Mesenchymal stem cell (in vitro differentiated cells and primary cell): ENCODE results near the gene GRM2.

ENCODE experiments used
- DNase-seq: peaks from one replicate; pipeline ENCODE4 v3.0.0-alpha.2; 2013
- H2AFZ ChIP-seq: one replicate; pipeline ENCODE4 v1.6.1; 2013; ENCODE audit warnings: low read depth, mild to moderate bottlenecking, control low read depth, inconsistent platforms, low read length, moderate library complexity
- H2AK5ac ChIP-seq: 2 replicates; pipeline ENCODE4 v1.6.1; 2013; ENCODE audit warnings: low read length, moderate library complexity, mild to moderate bottlenecking, inconsistent platforms; ENCODE audit not compliant: severe bottlenecking
- H2BK120ac ChIP-seq: one replicate; pipeline ENCODE4 v1.6.1; 2013; ENCODE audit warnings: low read depth, mild to moderate bottlenecking, inconsistent platforms, low read length, moderate library complexity
- H2BK12ac ChIP-seq, 2 experiments: one replicate each; pipeline ENCODE4 v1.6.1; 2013; ENCODE audit warnings: inconsistent platforms in 2 of 2, low read length in 2 of 2, mild to moderate bottlenecking in 2 of 2, moderate library complexity in 2 of 2, control low read depth in 1 of 2
- H2BK15ac ChIP-seq: one replicate; pipeline ENCODE4 v1.6.1; 2013; ENCODE audit warnings: mild to moderate bottlenecking, low read depth, inconsistent platforms; ENCODE audit not compliant: poor library complexity, severe bottlenecking
- H2BK5ac ChIP-seq: 2 replicates; pipeline ENCODE4 v1.6.1; 2013; ENCODE audit warnings: low read depth, mild to moderate bottlenecking, low read length, control low read depth, inconsistent platforms; ENCODE audit not compliant: poor library complexity, severe bottlenecking
- H3K14ac ChIP-seq, 2 experiments: one replicate each; pipeline ENCODE4 v1.6.1; 2013; ENCODE audit warnings: inconsistent platforms in 2 of 2, low read length in 2 of 2, control low read depth in 1 of 2, mild to moderate bottlenecking in 1 of 2, moderate library complexity in 1 of 2
- H3K18ac ChIP-seq, 2 experiments: one replicate each; pipeline ENCODE4 v1.6.1; 2013; ENCODE audit warnings: inconsistent platforms in 2 of 2, low read length in 2 of 2, control low read depth in 1 of 2, low read depth in 1 of 2, mild to moderate bottlenecking in 1 of 2
- H3K23ac ChIP-seq, 2 experiments: one replicate each; pipeline ENCODE4 v1.6.1; 2013; ENCODE audit warnings: inconsistent platforms in 2 of 2, low read length in 2 of 2, mild to moderate bottlenecking in 2 of 2, moderate library complexity in 2 of 2, control low read depth in 1 of 2
- H3K27ac ChIP-seq: 2 replicates; pipeline ENCODE4 v1.5.1; 2013; ENCODE audit warnings: mild to moderate bottlenecking, moderate library complexity, low read length, control low read depth, inconsistent platforms; ENCODE audit not compliant: poor library complexity, severe bottlenecking
- H3K27me3 ChIP-seq, 2 experiments: 2 replicates each; pipeline versions ENCODE4 v1.6.1 to v1.7.0; 2013; ENCODE audit warnings: low read length in 2 of 2, mild to moderate bottlenecking in 2 of 2, moderate library complexity in 2 of 2, control low read depth in 1 of 2, inconsistent platforms in 1 of 2; ENCODE audit not compliant: control insufficient read depth in 1 of 2, insufficient read depth in 1 of 2
- H3K36me3 ChIP-seq, 2 experiments: 2 replicates each; pipeline versions ENCODE4 v1.6.1 to v1.7.0; 2013; ENCODE audit warnings: low read length in 2 of 2, control low read depth in 1 of 2, inconsistent platforms in 1 of 2, low read depth in 1 of 2, mild to moderate bottlenecking in 1 of 2; ENCODE audit not compliant: insufficient read depth in 2 of 2, control insufficient read depth in 1 of 2
- H3K4ac ChIP-seq, 2 experiments: one replicate each; pipeline ENCODE4 v1.6.1; 2013; ENCODE audit warnings: inconsistent platforms in 2 of 2, low read length in 2 of 2, mild to moderate bottlenecking in 2 of 2, moderate library complexity in 2 of 2, control low read depth in 1 of 2, low read depth in 1 of 2
- H3K4me1 ChIP-seq: 2 replicates; pipeline ENCODE4 v1.6.1; 2013; ENCODE audit warnings: low read depth, low read length, control low read depth; ENCODE audit not compliant: control insufficient read depth, insufficient read depth
- H3K4me2 ChIP-seq: 2 replicates; pipeline ENCODE4 v1.6.1; 2013; ENCODE audit warnings: low read length, mild to moderate bottlenecking, inconsistent platforms; ENCODE audit not compliant: poor library complexity, severe bottlenecking
- H3K4me3 ChIP-seq, 2 experiments: 2 replicates each; pipeline versions ENCODE4 v1.5.1 to v1.7.0; 2013; ENCODE audit warnings: low read length in 2 of 2, mild to moderate bottlenecking in 2 of 2, control low read depth in 1 of 2, low read depth in 1 of 2; ENCODE audit not compliant: insufficient read depth in 1 of 2
- H3K79me1 ChIP-seq: replicated peaks from 2 replicates; pipeline ENCODE4 v1.6.1; 2013; ENCODE audit warnings: mild to moderate bottlenecking, control low read depth, low read length, inconsistent platforms; ENCODE audit not compliant: poor library complexity, severe bottlenecking
- H3K9ac ChIP-seq: 2 replicates; pipeline ENCODE4 v1.7.0; 2013; ENCODE audit warnings: mild to moderate bottlenecking, low read length, moderate library complexity
- H3K9me3 ChIP-seq: 2 replicates; pipeline ENCODE4 v1.7.0; 2013; ENCODE audit warnings: mild to moderate bottlenecking, low read length; ENCODE audit not compliant: control insufficient read depth
- H4K8ac ChIP-seq: one replicate; pipeline ENCODE4 v1.6.1; 2013; ENCODE audit warnings: inconsistent platforms, mild to moderate bottlenecking, low read length, moderate library complexity
- H4K91ac ChIP-seq: one replicate; pipeline ENCODE4 v1.6.1; 2013; ENCODE audit warnings: mild to moderate bottlenecking, low read length, inconsistent platforms
- WGBS: methylation state at CpG from one replicate; pipeline ENCODE4 v1.1.7; 2013; ENCODE audit warnings: mixed read lengths; 5-methylcytosine and 5-hydroxymethylcytosine counted together

GRM2 gene

GRCh38 chr3:51668756-51669155 is 38.1 kb upstream of the GRM2 start:
- peaks cover 19 to 21% of the 10 kb centered on the region in 2 experiments for H3K36me3 ChIP-seq
- no peak overlapping the region for H3K18ac ChIP-seq
- no peak overlapping the region for H3K27ac ChIP-seq
- no peak overlapping the region for H2AK5ac ChIP-seq
- no peak overlapping the region for H3K4ac ChIP-seq
- H4K91ac ChIP-seq, result no peak overlapping the region
- DNase-seq, result peak; percentile 27
- 97% methylated on average over 1 of the region's 1 CpG for WGBS
- H3K4me3 ChIP-seq, result no peak overlapping the region
- no peak overlapping the region for H2AFZ ChIP-seq
- no peak overlapping the region for H3K23ac ChIP-seq
- no peak overlapping the region for H3K4me2 ChIP-seq
- H4K8ac ChIP-seq, result no peak overlapping the region
- H3K4me1 ChIP-seq, result peaks cover 12% of the 10 kb centered on the region
- no peak overlapping the region for H2BK15ac ChIP-seq
- H3K79me1 ChIP-seq, result peaks cover 13% of the 10 kb centered on the region
- H2BK5ac ChIP-seq, result no peak overlapping the region
- no peak overlapping the region for H3K9ac ChIP-seq
- H3K27me3 ChIP-seq, result no peaks in the 10 kb centered on the region
- no peaks in the 10 kb centered on the region for H3K9me3 ChIP-seq
- H2BK12ac ChIP-seq, result no peak overlapping the region
- no peak overlapping the region for H3K14ac ChIP-seq
- H2BK120ac ChIP-seq, result no peak overlapping the region

GRCh38 chr3:51669241-51670052 is 37.4 kb upstream of the GRM2 start:
- Histone ChIP-seq H3K27me3 (no peaks in the 10 kb centered on the region), H3K9ac (no peak overlapping the region)

GRCh38 chr3:51670053-51670822 is 36.6 kb upstream of the GRM2 start:
- Histone ChIP-seq H2BK5ac (no peak overlapping the region), H3K23ac (no peak overlapping the region), H3K27me3 (no peaks in the 10 kb centered on the region), H3K4me2 (peak overlapping the region; percentile 96), H2BK12ac (peak overlapping the region; percentile 29 to 68), H3K18ac (no peak overlapping the region), H3K4me3 (peak overlapping the region in 1 of 2 experiments; percentile 94), H3K4me1 (peaks cover 21% of the 10 kb centered on the region), H3K14ac (no peak overlapping the region), H4K8ac (no peak overlapping the region), H2AFZ (no peak overlapping the region), H3K79me1 (peaks cover 27% of the 10 kb centered on the region), H3K4ac (peak overlapping the region in 1 of 2 experiments; percentile 17), H2AK5ac (peak overlapping the region; percentile 41), H3K36me3 (peaks cover 23 to 24% of the 10 kb centered on the region in 2 experiments), H3K9ac (peak overlapping the region; percentile 93), H3K27ac (no peak overlapping the region), H2BK15ac (no peak overlapping the region), H2BK120ac (no peak overlapping the region), H4K91ac (no peak overlapping the region), H3K9me3 (no peaks in the 10 kb centered on the region)
- DNase-seq, result no peak
- 96% methylated on average over 13 of the region's 15 CpGs for WGBS

More at GRCh38 chr3:51669241-51670052, 37.4 kb upstream of the GRM2 start:
- peaks cover 20% of the 10 kb centered on the region for H3K79me1 ChIP-seq
- H3K14ac ChIP-seq, result no peak overlapping the region
- H2AFZ ChIP-seq, result no peak overlapping the region
- no peak overlapping the region for H2BK12ac ChIP-seq
- H2BK120ac ChIP-seq, result no peak overlapping the region
- no peak overlapping the region for H4K91ac ChIP-seq
- no peak overlapping the region for H3K23ac ChIP-seq
- DNase-seq, result peak; percentile 83
- H2AK5ac ChIP-seq, result no peak overlapping the region
- no peak overlapping the region for H2BK15ac ChIP-seq
- H3K18ac ChIP-seq, result no peak overlapping the region
- peaks cover 20 to 21% of the 10 kb centered on the region in 2 experiments for H3K36me3 ChIP-seq
- 54% methylated on average over 8 of the region's 9 CpGs for WGBS
- no peak overlapping the region for H3K27ac ChIP-seq
- no peak overlapping the region for H3K4me3 ChIP-seq
- H3K9me3 ChIP-seq, result no peaks in the 10 kb centered on the region
- peaks cover 15% of the 10 kb centered on the region for H3K4me1 ChIP-seq
- no peak overlapping the region for H4K8ac ChIP-seq
- no peak overlapping the region for H3K4me2 ChIP-seq
- H3K4ac ChIP-seq, result no peak overlapping the region
- H2BK5ac ChIP-seq, result no peak overlapping the region
